Measurements from ENCODE around the gene ADPRS. TPM values are rescaled to one million over a fixed set of nuclear protein-coding genes. Genes with fewer than 3 reads are reported as not detected.

The ADPRS gene
- total RNA-seq, 1 experiment from 2014 or later, result 27.8 TPM

DNA sequence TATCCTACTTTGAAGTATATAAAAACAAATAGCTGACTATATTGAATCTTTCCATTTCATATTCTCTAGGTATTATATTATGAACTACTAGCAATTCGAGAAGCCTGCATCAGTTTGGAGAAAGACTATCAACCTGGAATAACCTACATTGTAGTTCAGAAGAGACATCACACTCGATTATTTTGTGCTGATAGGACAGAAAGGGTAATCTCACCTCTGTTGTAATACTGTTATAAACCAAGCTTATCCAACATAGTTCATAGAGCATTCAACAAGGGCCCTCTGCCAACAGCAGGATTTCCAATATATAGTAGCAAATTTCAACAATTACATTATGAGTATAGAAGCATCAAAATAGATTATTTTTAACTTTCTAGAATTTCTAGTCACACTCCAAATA is 48.5 kb upstream of the ADPRS start:
- no peaks in the 10 kb centered on the region for H3K23me2 ChIP-seq (ENCODE audit: insufficient read length, low read depth, low read length, poor library complexity, severe bottlenecking)
- no peak overlapping the region for H2BK12ac ChIP-seq (ENCODE audit: insufficient read length, low read depth, low read length)
- no peak overlapping the region for H4K91ac ChIP-seq (ENCODE audit: insufficient read length, low read depth, low read length)
- no peaks in the 10 kb centered on the region for H3K9me3 Mint-ChIP-seq
- no peak overlapping the region for H3K9ac ChIP-seq (ENCODE audit: extremely low read depth, insufficient read length, low read length)
- TF ChIP-seq, protein P1, sequence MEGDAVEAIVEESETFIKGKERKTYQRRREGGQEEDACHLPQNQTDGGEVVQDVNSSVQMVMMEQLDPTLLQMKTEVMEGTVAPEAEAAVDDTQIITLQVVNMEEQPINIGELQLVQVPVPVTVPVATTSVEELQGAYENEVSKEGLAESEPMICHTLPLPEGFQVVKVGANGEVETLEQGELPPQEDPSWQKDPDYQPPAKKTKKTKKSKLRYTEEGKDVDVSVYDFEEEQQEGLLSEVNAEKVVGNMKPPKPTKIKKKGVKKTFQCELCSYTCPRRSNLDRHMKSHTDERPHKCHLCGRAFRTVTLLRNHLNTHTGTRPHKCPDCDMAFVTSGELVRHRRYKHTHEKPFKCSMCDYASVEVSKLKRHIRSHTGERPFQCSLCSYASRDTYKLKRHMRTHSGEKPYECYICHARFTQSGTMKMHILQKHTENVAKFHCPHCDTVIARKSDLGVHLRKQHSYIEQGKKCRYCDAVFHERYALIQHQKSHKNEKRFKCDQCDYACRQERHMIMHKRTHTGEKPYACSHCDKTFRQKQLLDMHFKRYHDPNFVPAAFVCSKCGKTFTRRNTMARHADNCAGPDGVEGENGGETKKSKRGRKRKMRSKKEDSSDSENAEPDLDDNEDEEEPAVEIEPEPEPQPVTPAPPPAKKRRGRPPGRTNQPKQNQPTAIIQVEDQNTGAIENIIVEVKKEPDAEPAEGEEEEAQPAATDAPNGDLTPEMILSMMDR (conservative IDR thresholded peaks at IDR 0.05), result no peak
- H3K4me2 ChIP-seq (ENCODE audit: insufficient read depth, insufficient read length, low read length), result no peak overlapping the region
- H3K9me3 ChIP-seq (ENCODE audit: control insufficient read depth, low read depth, low read length), result no peaks in the 10 kb centered on the region
- H3K4me3 Mint-ChIP-seq, result no peak overlapping the region
- H4K20me1 ChIP-seq (ENCODE audit: control insufficient read depth, insufficient read depth, insufficient read length), result no peaks in the 10 kb centered on the region
- H3K27ac Mint-ChIP-seq, result no peak overlapping the region
- H3K23ac ChIP-seq (ENCODE audit: insufficient read length, low read depth, low read length), result no peak overlapping the region
- no peaks in the 10 kb centered on the region for H3K27me3 Mint-ChIP-seq (ENCODE audit: low read depth)
- H3K79me2 ChIP-seq (ENCODE audit: insufficient read depth, low read length), result no peaks in the 10 kb centered on the region
- H2BK15ac ChIP-seq (ENCODE audit: low read depth, low read length), result no peak overlapping the region
- H3K36me3 Mint-ChIP-seq (ENCODE audit: insufficient read depth in 1 of 3, low read depth in 3 of 3), result peaks cover 9 to 29% (median 22%) of the 10 kb centered on the region in 3 experiments; a peak in 6 of 7 replicates
- no peak overlapping the region for H4K5ac ChIP-seq (ENCODE audit: insufficient read length, low read depth, low read length)
- whole genome bisulfite sequencing (ENCODE audit: extremely low coverage, insufficient read length, low lambda C conversion rate), result no CpG with 5 or more reads among the region's 2 CpGs
- no peaks in the 10 kb centered on the region for H3K79me1 ChIP-seq (ENCODE audit: insufficient read depth, low read depth, low read length, poor library complexity, severe bottlenecking)
- no peak overlapping the region for H2AFZ ChIP-seq (ENCODE audit: low read length)
- H3T11ph ChIP-seq (ENCODE audit: low read length), result no peak overlapping the region
- H3K4me1 Mint-ChIP-seq, result no peaks in the 10 kb centered on the region
- no peak for DNase-seq
- no peak overlapping the region for H3K18ac ChIP-seq (ENCODE audit: insufficient read length, low read depth, low read length)
- H2BK20ac ChIP-seq (ENCODE audit: low read depth, low read length, poor library complexity, severe bottlenecking), result no peak overlapping the region
- no peaks in the 10 kb centered on the region for H3K4me1 ChIP-seq (ENCODE audit: insufficient read depth, low read length)
- H3K14ac ChIP-seq (ENCODE audit: insufficient read depth, low read length), result no peak overlapping the region
- no peak overlapping the region for H2BK5ac ChIP-seq (ENCODE audit: insufficient read length, low read length)
- H3K56ac ChIP-seq (ENCODE audit: insufficient read length, low read depth, low read length), result no peak overlapping the region
- no peak overlapping the region for H3K27ac ChIP-seq (ENCODE audit: insufficient read length, low read depth, low read length)
- no peaks in the 10 kb centered on the region for H3K27me3 ChIP-seq (ENCODE audit: insufficient read depth, low read length)
- H2AK5ac ChIP-seq (ENCODE audit: insufficient read length, low read length), result no peak overlapping the region
- no peak overlapping the region for H3K4ac ChIP-seq (ENCODE audit: low read depth, low read length)
- no peak overlapping the region for H4K8ac ChIP-seq (replicated peaks; ENCODE audit: insufficient read length, low read depth, low read length)
- H2BK120ac ChIP-seq (ENCODE audit: low read depth, low read length, poor library complexity, severe bottlenecking), result no peak overlapping the region
